GM23338 (cell line): ENCODE results near the gene UXS1. TPM values are rescaled to one million over a fixed set of nuclear protein-coding genes. Genes with fewer than 3 reads are reported as not detected.

Experiments
- EZH2 ChIP-seq: fragments of 200-600 bp; sonication (generic); IDR thresholded peaks from one replicate; pipeline ENCODE4 v1.8.0; 2017; ENCODE audit warnings: antibody characterized with exemption, mild to moderate bottlenecking, low read depth; ENCODE audit not compliant: unreplicated experiment
- EZH2phosphoT487 ChIP-seq: fragments of 200-600 bp; sonication (generic); IDR thresholded peaks from one replicate; pipeline ENCODE4 v1.8.1; 2018; ENCODE audit warnings: antibody characterized with exemption; ENCODE audit not compliant: unreplicated experiment
- JUNB ChIP-seq: IDR thresholded peaks from one replicate; pipeline ENCODE4 v1.6.1; 2016; ENCODE audit warnings: antibody characterized with exemption; ENCODE audit not compliant: unreplicated experiment
- NANOG ChIP-seq: IDR thresholded peaks from 2 replicates; pipeline ENCODE4 v1.6.1; 2016; ENCODE audit warnings: antibody characterized with exemption, borderline replicate concordance
- STAT1 ChIP-seq: IDR thresholded peaks from one replicate; pipeline ENCODE4 v1.6.1; 2016; ENCODE audit warnings: antibody characterized with exemption; ENCODE audit not compliant: unreplicated experiment
- ZNF114 ChIP-seq: fragments of 250-450 bp; sonication (Bioruptor Pico); IDR thresholded peaks from 2 replicates; pipeline ENCODE4 v1.5.0; 2020; ENCODE audit warnings: mild to moderate bottlenecking, moderate library complexity
- ZNF331 ChIP-seq: fragments of 250-450 bp; sonication (Bioruptor Pico); IDR thresholded peaks from 2 replicates; pipeline ENCODE4 v1.5.0; 2020; ENCODE audit warnings: low read depth, mild to moderate bottlenecking, moderate library complexity
- polyA plus RNA-seq: library from polyadenylated mRNA; unstranded; fragments of >200 nt; fragmentation: Nextera tagmentation; extraction: Ambion mirVana; gene quantifications from 2 replicates; pipeline ENCODE4 v1.2.1, GENCODE V29; 2016
- total RNA-seq: library from RNA; depleted of rRNA; stranded (reverse); fragments of >200 nt; shearing (Covaris generic); gene quantifications from 2 replicates; pipeline ENCODE4 v1.2.3, GENCODE V29; 2014
- TF ChIP-seq, protein P1 (sequence below): fragments of 250-450 bp; sonication (Bioruptor Pico); IDR thresholded peaks from 2 replicates; pipeline ENCODE4 v1.5.0; 2020; ENCODE audit warnings: mild to moderate bottlenecking, moderate library complexity
- TF ChIP-seq, protein P2 (sequence below), 2 experiments: fragments of 200-600 bp in 1 of 2; sonication (generic) in 1 of 2; conservative IDR thresholded peaks; 2 replicates each; pipeline versions ENCODE4 v1.5.1 to v1.6.1; 2016 to 2017; ENCODE audit warnings: antibody characterized with exemption in 2 of 2, low read depth in 2 of 2, mild to moderate bottlenecking in 2 of 2, moderate library complexity in 1 of 2
- TF ChIP-seq, protein P3 (sequence below): IDR thresholded peaks from 2 replicates; pipeline ENCODE4 v1.6.1; 2016; ENCODE audit warnings: antibody characterized with exemption

Gene UXS1
- total and polyA plus RNA-seq, 2 experiments from 2014 or later = 48.7 to 131 TPM

DNA sequence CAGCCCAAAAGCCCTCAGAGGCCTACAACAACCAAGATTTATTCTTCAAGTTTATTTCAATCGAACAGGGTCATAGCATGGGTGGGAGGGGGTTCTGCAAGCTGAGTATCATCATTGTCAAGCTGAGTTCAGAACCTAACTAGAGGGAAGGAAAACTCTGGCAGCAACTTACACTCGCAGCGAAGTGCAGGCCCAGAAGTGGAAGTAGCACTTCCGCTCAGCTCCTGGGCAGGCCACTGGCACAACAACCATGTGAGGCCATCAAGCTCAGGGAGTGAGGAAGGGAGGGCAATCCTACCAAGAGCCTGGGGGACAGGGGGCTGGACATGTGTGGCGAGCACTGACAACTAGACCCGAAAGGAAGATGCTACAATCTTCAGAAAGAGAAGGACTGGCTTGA is 4.8 kb downstream of the UXS1 start (continued):
- TF ChIP-seq, protein P1, sequence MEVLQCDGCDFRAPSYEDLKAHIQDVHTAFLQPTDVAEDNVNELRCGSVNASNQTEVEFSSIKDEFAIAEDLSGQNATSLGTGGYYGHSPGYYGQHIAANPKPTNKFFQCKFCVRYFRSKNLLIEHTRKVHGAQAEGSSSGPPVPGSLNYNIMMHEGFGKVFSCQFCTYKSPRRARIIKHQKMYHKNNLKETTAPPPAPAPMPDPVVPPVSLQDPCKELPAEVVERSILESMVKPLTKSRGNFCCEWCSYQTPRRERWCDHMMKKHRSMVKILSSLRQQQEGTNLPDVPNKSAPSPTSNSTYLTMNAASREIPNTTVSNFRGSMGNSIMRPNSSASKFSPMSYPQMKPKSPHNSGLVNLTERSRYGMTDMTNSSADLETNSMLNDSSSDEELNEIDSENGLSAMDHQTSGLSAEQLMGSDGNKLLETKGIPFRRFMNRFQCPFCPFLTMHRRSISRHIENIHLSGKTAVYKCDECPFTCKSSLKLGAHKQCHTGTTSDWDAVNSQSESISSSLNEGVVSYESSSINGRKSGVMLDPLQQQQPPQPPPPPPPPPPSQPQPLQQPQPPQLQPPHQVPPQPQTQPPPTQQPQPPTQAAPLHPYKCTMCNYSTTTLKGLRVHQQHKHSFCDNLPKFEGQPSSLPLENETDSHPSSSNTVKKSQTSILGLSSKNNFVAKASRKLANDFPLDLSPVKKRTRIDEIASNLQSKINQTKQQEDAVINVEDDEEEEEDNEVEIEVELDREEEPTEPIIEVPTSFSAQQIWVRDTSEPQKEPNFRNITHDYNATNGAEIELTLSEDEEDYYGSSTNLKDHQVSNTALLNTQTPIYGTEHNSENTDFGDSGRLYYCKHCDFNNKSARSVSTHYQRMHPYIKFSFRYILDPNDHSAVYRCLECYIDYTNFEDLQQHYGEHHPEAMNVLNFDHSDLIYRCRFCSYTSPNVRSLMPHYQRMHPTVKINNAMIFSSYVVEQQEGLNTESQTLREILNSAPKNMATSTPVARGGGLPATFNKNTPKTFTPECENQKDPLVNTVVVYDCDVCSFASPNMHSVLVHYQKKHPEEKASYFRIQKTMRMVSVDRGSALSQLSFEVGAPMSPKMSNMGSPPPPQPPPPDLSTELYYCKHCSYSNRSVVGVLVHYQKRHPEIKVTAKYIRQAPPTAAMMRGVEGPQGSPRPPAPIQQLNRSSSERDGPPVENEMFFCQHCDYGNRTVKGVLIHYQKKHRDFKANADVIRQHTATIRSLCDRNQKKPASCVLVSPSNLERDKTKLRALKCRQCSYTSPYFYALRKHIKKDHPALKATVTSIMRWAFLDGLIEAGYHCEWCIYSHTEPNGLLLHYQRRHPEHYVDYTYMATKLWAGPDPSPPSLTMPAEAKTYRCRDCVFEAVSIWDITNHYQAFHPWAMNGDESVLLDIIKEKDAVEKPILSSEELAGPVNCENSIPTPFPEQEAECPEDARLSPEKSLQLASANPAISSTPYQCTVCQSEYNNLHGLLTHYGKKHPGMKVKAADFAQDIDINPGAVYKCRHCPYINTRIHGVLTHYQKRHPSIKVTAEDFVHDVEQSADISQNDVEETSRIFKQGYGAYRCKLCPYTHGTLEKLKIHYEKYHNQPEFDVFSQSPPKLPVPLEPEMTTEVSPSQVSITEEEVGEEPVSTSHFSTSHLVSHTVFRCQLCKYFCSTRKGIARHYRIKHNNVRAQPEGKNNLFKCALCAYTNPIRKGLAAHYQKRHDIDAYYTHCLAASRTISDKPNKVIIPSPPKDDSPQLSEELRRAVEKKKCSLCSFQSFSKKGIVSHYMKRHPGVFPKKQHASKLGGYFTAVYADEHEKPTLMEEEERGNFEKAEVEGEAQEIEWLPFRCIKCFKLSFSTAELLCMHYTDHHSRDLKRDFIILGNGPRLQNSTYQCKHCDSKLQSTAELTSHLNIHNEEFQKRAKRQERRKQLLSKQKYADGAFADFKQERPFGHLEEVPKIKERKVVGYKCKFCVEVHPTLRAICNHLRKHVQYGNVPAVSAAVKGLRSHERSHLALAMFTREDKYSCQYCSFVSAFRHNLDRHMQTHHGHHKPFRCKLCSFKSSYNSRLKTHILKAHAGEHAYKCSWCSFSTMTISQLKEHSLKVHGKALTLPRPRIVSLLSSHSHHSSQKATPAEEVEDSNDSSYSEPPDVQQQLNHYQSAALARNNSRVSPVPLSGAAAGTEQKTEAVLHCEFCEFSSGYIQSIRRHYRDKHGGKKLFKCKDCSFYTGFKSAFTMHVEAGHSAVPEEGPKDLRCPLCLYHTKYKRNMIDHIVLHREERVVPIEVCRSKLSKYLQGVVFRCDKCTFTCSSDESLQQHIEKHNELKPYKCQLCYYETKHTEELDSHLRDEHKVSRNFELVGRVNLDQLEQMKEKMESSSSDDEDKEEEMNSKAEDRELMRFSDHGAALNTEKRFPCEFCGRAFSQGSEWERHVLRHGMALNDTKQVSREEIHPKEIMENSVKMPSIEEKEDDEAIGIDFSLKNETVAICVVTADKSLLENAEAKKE (CRISPR knock-in tag) = no peak
- TF ChIP-seq ZNF331 (CRISPR knock-in tag) = no peak
- TF ChIP-seq, protein P2, sequence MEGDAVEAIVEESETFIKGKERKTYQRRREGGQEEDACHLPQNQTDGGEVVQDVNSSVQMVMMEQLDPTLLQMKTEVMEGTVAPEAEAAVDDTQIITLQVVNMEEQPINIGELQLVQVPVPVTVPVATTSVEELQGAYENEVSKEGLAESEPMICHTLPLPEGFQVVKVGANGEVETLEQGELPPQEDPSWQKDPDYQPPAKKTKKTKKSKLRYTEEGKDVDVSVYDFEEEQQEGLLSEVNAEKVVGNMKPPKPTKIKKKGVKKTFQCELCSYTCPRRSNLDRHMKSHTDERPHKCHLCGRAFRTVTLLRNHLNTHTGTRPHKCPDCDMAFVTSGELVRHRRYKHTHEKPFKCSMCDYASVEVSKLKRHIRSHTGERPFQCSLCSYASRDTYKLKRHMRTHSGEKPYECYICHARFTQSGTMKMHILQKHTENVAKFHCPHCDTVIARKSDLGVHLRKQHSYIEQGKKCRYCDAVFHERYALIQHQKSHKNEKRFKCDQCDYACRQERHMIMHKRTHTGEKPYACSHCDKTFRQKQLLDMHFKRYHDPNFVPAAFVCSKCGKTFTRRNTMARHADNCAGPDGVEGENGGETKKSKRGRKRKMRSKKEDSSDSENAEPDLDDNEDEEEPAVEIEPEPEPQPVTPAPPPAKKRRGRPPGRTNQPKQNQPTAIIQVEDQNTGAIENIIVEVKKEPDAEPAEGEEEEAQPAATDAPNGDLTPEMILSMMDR (conservative IDR thresholded peaks at IDR 0.05; ENCODE audit: low read depth in 2 of 2) = no peak
- TF ChIP-seq, protein P3, sequence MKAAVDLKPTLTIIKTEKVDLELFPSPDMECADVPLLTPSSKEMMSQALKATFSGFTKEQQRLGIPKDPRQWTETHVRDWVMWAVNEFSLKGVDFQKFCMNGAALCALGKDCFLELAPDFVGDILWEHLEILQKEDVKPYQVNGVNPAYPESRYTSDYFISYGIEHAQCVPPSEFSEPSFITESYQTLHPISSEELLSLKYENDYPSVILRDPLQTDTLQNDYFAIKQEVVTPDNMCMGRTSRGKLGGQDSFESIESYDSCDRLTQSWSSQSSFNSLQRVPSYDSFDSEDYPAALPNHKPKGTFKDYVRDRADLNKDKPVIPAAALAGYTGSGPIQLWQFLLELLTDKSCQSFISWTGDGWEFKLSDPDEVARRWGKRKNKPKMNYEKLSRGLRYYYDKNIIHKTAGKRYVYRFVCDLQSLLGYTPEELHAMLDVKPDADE = no peak
- TF ChIP-seq NANOG = no peak
- no peak for TF ChIP-seq JUNB
- no peak for TF ChIP-seq EZH2
- no peak for TF ChIP-seq ZNF114 (CRISPR knock-in tag)
- TF ChIP-seq EZH2phosphoT487 = no peak
- no peak for TF ChIP-seq STAT1
